Coronary artery (tissue), 2 donors: ENCODE results near the gene ZFYVE9.
"Not testable (repeated sequence)": the region's sequence is repeated elsewhere in the genome, so short reads cannot be mapped to it uniquely, and the experiment has no call there.

Source experiments
- DNase-seq: peaks from one replicate; pipeline ENCODE4 v3.0.0-alpha.2; 2017; ENCODE audit warnings: low spot score
- H3K27ac ChIP-seq, 2 donors: fragments of 200-600 bp; sonication (generic); one replicate each; pipeline ENCODE4 v1.5.1; 2016 to 2019
- H3K4me3 ChIP-seq: fragments of 200-600 bp; sonication (generic); 2 replicates; pipeline ENCODE4 v1.5.1; 2016; ENCODE audit warnings: mild to moderate bottlenecking, moderate library complexity
- CTCF ChIP-seq: fragments of 200-600 bp; sonication (generic); IDR thresholded peaks from one replicate; pipeline ENCODE4 v1.5.1; 2019; ENCODE audit warnings: antibody characterized with exemption

Gene ZFYVE9

GRCh38 chr1:52141513-52142219 is at the start of gene ZFYVE9:
TSS of gene ZFYVE9 (plus strand) at chr1:52142089. CDS start at chr1:52233207, 91,118 bp downstream.
- DNase-seq: peak; percentile 75
- peak within 1 kb of the TSS; percentile 93 for H3K27ac ChIP-seq
- H3K4me3 ChIP-seq: peak within 1 kb of the TSS; percentile 84
- peak; percentile 77 for TF ChIP-seq CTCF

- not testable (repeated sequence) for DNase-seq
Observed at GRCh38 chr1:52094300-52094699, 47.6 kb upstream of the ZFYVE9 start.

GRCh38 chr1:52096216-52096615 is 45.7 kb upstream of the ZFYVE9 start:
- H3K27ac ChIP-seq: no peak overlapping the region
- no peak overlapping the region for H3K4me3 ChIP-seq
- no peak for DNase-seq
- no peak for TF ChIP-seq CTCF

More at GRCh38 chr1:52094300-52094699, 47.6 kb upstream of the ZFYVE9 start:
- not testable (repeated sequence) for H3K27ac ChIP-seq, H3K4me3 ChIP-seq

GRCh38 chr1:52098139-52098871 is 43.6 kb upstream of the ZFYVE9 start:
- DNase-seq: no peak
- TF ChIP-seq CTCF: no peak
- Histone ChIP-seq H3K27ac (no peak overlapping the region), H3K4me3 (no peak overlapping the region)

- no peak for TF ChIP-seq CTCF
- H3K4me3 ChIP-seq: no peak overlapping the region
- no peak overlapping the region for H3K27ac ChIP-seq
- no peak for DNase-seq
Observed at GRCh38 chr1:52102336-52103013, 39.4 kb upstream of the ZFYVE9 start.

- no peak for DNase-seq
- TF ChIP-seq CTCF: no peak
- H3K27ac ChIP-seq: no peak overlapping the region
- no peak overlapping the region for H3K4me3 ChIP-seq
Observed at GRCh38 chr1:52111492-52111891, 30.4 kb upstream of the ZFYVE9 start.

GRCh38 chr1:52112489-52112888 is 29.4 kb upstream of the ZFYVE9 start:
- Histone ChIP-seq H3K4me3 (no peak overlapping the region), H3K27ac (no peak overlapping the region)
- no peak for DNase-seq
- no peak for TF ChIP-seq CTCF
